Fibroblast of lung (primary cell): ENCODE results near the gene XPO6. TPM values are rescaled to one million over a fixed set of nuclear protein-coding genes. Genes with fewer than 3 reads are reported as not detected.

ENCODE experiments used
- DNase-seq, 2 donors: peaks; one replicate each; pipeline versions ENCODE4 v3.0.0 to v3.0.0-alpha.2; 2010; ENCODE audit warnings: low read depth in 2 of 2
- H2AFZ ChIP-seq: 2 replicates; pipeline ENCODE4 v1.5.1; 2012; ENCODE audit warnings: low read length, control low read depth, inconsistent platforms
- H3K27ac ChIP-seq: 2 replicates; pipeline ENCODE4 v1.5.1; 2011; ENCODE audit warnings: low read length, control low read depth; ENCODE audit not compliant: insufficient read depth
- H3K27me3 ChIP-seq: 2 replicates; pipeline ENCODE4 v1.5.1; 2011; ENCODE audit warnings: mild to moderate bottlenecking, low read length; ENCODE audit not compliant: control insufficient read depth, insufficient read depth
- H3K36me3 ChIP-seq: 2 replicates; pipeline ENCODE4 v1.5.1; 2011; ENCODE audit warnings: low read length; ENCODE audit not compliant: control insufficient read depth, insufficient read depth
- H3K4me1 ChIP-seq: 2 replicates; pipeline ENCODE4 v1.5.1; 2011; ENCODE audit warnings: low read length; ENCODE audit not compliant: control insufficient read depth, insufficient read depth; ENCODE audit errors: extremely low read depth
- H3K4me2 ChIP-seq: 2 replicates; pipeline ENCODE4 v1.5.1; 2011; ENCODE audit warnings: low read length, control low read depth; ENCODE audit not compliant: insufficient read depth; ENCODE audit errors: extremely low read depth
- H3K4me3 ChIP-seq, 4 experiments: fragments of 200-600 bp in 1 of 4; sonication (generic) in 1 of 4; replicated peaks in 1 of 4; 2 replicates each; pipeline ENCODE4 v1.5.1; 2011 to 2016; ENCODE audit warnings: low read length in 4 of 4, low read depth in 3 of 4, mild to moderate bottlenecking in 3 of 4, control low read depth in 2 of 4, inconsistent platforms in 1 of 4, mixed read lengths in 1 of 4; ENCODE audit not compliant: insufficient read depth in 1 of 4; ENCODE audit errors: control extremely low read depth in 1 of 4
- H3K79me2 ChIP-seq: 2 replicates; pipeline ENCODE4 v1.5.1; 2012; ENCODE audit warnings: mild to moderate bottlenecking, low read length, inconsistent platforms; ENCODE audit not compliant: control insufficient read depth, insufficient read depth
- H3K9ac ChIP-seq: 2 replicates; pipeline ENCODE4 v1.5.1; 2011; ENCODE audit warnings: mild to moderate bottlenecking, low read length, control low read depth; ENCODE audit not compliant: insufficient read depth
- H3K9me3 ChIP-seq: 2 replicates; pipeline ENCODE4 v1.5.1; 2012; ENCODE audit warnings: low read depth, low read length; ENCODE audit not compliant: control insufficient read depth, insufficient read depth
- H4K20me1 ChIP-seq: 2 replicates; pipeline ENCODE4 v1.5.1; 2011; ENCODE audit warnings: low read length; ENCODE audit not compliant: control insufficient read depth, insufficient read depth; ENCODE audit errors: extremely low read depth
- EZH2 ChIP-seq: IDR thresholded peaks from 2 replicates; pipeline ENCODE4 v1.5.1; 2012; ENCODE audit warnings: low read length, control low read depth, mild to moderate bottlenecking; ENCODE audit errors: missing control alignments
- polyA plus RNA-seq, 2 donors: library from polyadenylated mRNA; depleted of rRNA in 1 of 2; stranded (reverse) in 1 of 2; unstranded in 1 of 2; fragments of >200 nt; gene quantifications; 2 replicates each; pipeline ENCODE4 v1.2.1, GENCODE V29; 2011 to 2012; ENCODE audit warnings: missing spikeins in 1 of 2
- total RNA-seq: library from RNA; depleted of rRNA; stranded (reverse); fragments of >200 nt; gene quantifications from 2 replicates; pipeline ENCODE4 v1.2.1, GENCODE V29; 2014
- TF ChIP-seq, protein P1 (sequence below), 2 donors: IDR thresholded peaks in 1 of 2; conservative IDR thresholded peaks in 1 of 2; 1 replicate in 1 of 2; 2 replicates in 1 of 2; pipeline ENCODE4 v1.5.1; 2011 to 2012; ENCODE audit warnings: low read length in 2 of 2, control low read depth in 1 of 2, inconsistent platforms in 1 of 2, low read depth in 1 of 2, mild to moderate bottlenecking in 1 of 2

The XPO6 gene
- total and polyA plus RNA-seq, 2 donors (not counting 1 experiment from before 2014, with no cell fraction given): 134 to 185 TPM

DNA sequence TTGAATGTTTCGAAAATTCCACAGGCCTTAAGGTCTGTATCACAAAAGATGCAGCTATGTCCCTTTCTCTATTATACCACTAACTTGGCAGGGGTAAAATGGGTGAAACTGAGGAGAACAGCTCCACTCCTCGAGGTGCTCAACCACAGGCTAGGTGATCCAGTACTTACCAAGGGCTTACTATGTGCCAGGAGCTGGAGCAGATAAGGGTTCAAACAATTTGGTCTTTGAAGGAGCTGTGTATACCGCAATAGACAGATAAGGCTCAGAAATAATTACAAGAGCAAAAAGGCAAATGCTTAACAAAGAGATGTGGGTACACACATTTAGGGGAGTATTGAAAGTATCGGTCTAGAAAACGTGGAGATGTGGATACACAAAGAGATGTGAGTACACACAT is 1.5 kb downstream of the XPO6 start:
- Histone ChIP-seq H3K27ac (peak overlapping the region; percentile 93), H3K27me3 (no peaks in the 10 kb centered on the region), H2AFZ (no peak overlapping the region), H3K9me3 (no peaks in the 10 kb centered on the region), H3K36me3 (peaks cover 10% of the 10 kb centered on the region), H3K4me2 (peak overlapping the region; percentile 71), H3K9ac (peak overlapping the region; percentile 87), H3K4me1 (peaks cover 6% of the 10 kb centered on the region), H3K4me3 (peak overlapping the region; percentile 56 to 86 (median 84)), H3K79me2 (peaks cover 59% of the 10 kb centered on the region), H4K20me1 (no peaks in the 10 kb centered on the region)
- DNase-seq: no peak
- TF ChIP-seq EZH2: no peak
- TF ChIP-seq, protein P1, sequence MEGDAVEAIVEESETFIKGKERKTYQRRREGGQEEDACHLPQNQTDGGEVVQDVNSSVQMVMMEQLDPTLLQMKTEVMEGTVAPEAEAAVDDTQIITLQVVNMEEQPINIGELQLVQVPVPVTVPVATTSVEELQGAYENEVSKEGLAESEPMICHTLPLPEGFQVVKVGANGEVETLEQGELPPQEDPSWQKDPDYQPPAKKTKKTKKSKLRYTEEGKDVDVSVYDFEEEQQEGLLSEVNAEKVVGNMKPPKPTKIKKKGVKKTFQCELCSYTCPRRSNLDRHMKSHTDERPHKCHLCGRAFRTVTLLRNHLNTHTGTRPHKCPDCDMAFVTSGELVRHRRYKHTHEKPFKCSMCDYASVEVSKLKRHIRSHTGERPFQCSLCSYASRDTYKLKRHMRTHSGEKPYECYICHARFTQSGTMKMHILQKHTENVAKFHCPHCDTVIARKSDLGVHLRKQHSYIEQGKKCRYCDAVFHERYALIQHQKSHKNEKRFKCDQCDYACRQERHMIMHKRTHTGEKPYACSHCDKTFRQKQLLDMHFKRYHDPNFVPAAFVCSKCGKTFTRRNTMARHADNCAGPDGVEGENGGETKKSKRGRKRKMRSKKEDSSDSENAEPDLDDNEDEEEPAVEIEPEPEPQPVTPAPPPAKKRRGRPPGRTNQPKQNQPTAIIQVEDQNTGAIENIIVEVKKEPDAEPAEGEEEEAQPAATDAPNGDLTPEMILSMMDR (conservative IDR thresholded peaks at IDR 0.05 in 1 of 2, IDR thresholded peaks at IDR 0.05 in 1 of 2; ENCODE audit: low read depth in 1 of 2, low read length in 2 of 2): no peak

DNA sequence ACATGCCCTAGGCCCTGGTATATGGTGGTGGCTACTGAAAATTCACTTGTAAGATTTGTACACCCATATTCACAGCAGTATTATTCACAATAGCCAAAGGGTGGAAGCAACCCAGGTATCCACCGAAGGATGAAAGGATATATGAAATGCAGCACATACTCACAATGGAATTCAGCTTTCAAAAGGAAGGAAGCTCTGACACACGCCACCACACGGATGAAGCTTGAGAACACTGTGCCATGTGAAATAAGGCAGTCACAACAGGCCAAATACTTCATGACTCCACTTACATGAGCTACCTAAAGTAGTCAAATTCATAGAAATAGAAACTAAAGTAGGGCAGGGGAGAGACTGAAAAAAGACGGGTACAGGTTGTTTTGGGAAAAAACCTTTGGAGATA is 2.9 kb downstream of the XPO6 start:
- H3K27me3 ChIP-seq: no peaks in the 10 kb centered on the region
- no peak for TF ChIP-seq EZH2
- TF ChIP-seq, protein P1 (conservative IDR thresholded peaks at IDR 0.05 in 1 of 2, IDR thresholded peaks at IDR 0.05 in 1 of 2; ENCODE audit: low read depth in 1 of 2, low read length in 2 of 2): no peak
- H3K36me3 ChIP-seq: peaks cover 14% of the 10 kb centered on the region
- peaks cover 73% of the 10 kb centered on the region for H3K79me2 ChIP-seq
- no peak for DNase-seq
- H3K4me2 ChIP-seq: peak overlapping the region; percentile 68
- peaks cover 6% of the 10 kb centered on the region for H3K4me1 ChIP-seq
- no peak overlapping the region for H2AFZ ChIP-seq
- H3K9ac ChIP-seq: no peak overlapping the region
- H3K9me3 ChIP-seq: no peaks in the 10 kb centered on the region
- H3K4me3 ChIP-seq: peak overlapping the region in 2 of 4 experiments; percentile 3 to 8
- H4K20me1 ChIP-seq: no peaks in the 10 kb centered on the region
- no peak overlapping the region for H3K27ac ChIP-seq

DNA sequence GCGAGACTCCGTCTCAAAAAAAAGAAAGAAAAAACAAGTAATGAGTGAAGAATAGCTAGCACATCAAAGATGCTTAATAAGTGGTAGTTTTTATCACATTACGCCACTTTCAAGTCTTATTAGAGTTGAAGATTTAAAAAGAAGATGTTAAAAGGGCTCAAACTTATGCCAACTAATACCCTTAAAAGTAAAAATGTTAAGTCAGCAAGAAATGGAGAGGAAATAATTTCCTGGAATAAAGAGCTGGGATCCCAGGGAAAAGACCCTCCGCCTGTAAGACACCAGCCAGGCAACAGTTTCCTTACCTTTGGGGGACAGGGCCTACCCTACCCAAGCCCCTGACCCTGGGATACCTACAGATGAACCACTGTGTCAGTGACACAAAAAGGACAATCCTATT is 3.6 kb downstream of the XPO6 start:
- Histone ChIP-seq H3K9ac (no peak overlapping the region), H3K4me2 (peak overlapping the region; percentile 68), H2AFZ (no peak overlapping the region), H3K36me3 (peaks cover 19% of the 10 kb centered on the region), H4K20me1 (no peaks in the 10 kb centered on the region), H3K27me3 (no peaks in the 10 kb centered on the region), H3K79me2 (peaks cover 80% of the 10 kb centered on the region), H3K27ac (no peak overlapping the region), H3K9me3 (no peaks in the 10 kb centered on the region), H3K4me3 (no peak overlapping the region), H3K4me1 (peaks cover 6% of the 10 kb centered on the region)
- TF ChIP-seq EZH2: no peak
- TF ChIP-seq, protein P1 (conservative IDR thresholded peaks at IDR 0.05 in 1 of 2, IDR thresholded peaks at IDR 0.05 in 1 of 2; ENCODE audit: low read depth in 1 of 2, low read length in 2 of 2): no peak
- no peak for DNase-seq
